Stimulated activated CD8-positive, alpha-beta memory T cell treated with anti-CD3 and anti-CD28 coated beads, Interleukin-15, amount 100 ng/mL, for 1 hour (primary cell): ENCODE results near the gene PPP1R10.
A peak's percentile ranks its signal among the peaks of the same experiment; 100 is the strongest.

Source experiments
- DNase-seq: peaks from one replicate; pipeline ENCODE4 v3.0.0-alpha.2; 2020; ENCODE audit warnings: low read depth

Gene PPP1R10

GRCh38 chr6:30556066-30556905, 60.8 kb downstream of the PPP1R10 start, which contains the start of gene GNL1:
TSS of gene GNL1 (minus strand) at chr6:30556489. CDS start at chr6:30556203, 286 bp downstream.
- DNase-seq, result peak; percentile 99

DNA sequence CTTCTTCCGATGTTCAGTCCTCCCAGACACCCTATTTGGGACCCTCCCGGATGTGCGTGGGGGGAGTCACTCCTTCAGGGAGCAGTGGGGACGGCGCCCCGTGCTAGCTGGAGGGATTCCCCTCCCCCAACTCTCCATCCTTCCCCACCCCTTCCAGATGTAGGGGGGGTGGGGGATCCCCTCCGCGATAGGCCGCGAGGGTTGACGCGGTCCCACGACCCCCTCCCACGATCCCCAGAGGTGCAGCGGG, 61.3 kb downstream of the PPP1R10 start:
- DNase-seq, result no peak

DNA sequence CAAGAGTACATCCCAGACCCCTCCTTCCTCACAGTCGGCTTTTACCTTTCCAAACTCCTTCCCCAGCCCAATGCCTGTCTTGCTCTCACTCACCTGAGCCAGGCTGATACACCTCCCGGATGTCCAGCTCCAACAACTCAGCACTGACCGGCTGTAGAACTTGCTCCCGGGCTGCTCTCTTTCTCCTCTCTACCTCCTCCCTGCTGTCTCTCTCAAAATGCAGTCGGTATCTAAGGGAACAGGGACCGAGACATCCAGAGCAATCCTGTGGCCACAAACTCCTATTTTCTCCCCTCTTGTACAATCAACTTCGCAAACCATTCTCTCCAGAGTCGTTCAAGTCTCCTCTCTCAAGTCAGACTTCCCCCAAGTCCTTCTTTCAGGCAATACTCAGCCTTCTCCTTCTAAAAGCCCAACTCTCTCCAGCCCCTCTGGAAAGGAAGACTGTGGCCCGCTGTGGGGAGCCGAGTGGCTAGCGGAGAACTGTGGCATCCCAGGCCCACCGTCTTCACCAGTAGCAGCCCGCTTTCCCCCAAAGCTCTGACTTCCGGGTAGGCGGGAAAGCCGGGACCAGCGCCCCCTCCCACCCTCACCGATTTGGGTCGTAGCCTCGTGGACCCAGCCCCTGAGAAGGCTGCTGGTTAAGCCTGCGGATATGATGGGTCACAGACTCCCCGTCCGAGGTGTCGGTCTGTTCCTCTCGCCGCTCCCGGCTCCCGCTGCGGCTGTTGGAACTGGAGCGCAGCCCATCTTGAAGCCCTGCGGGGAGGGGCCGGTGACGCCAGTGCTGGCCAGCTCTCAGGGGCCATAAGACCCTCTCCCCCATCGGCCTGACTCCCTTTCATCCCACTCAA, 61.9 kb downstream of the PPP1R10 start:
- no peak for DNase-seq

GRCh38 chr6:30554404-30554803, 62.6 kb downstream of the PPP1R10 start:
- no peak for DNase-seq
